T-helper 1 cell (primary cell): ENCODE results near the gene LAMA5.

Experiments
- DNase-seq, 5 donors: peaks; one replicate each; pipeline ENCODE4 v3.0.0-alpha.2; 2012 to 2020

LAMA5 gene

DNA sequence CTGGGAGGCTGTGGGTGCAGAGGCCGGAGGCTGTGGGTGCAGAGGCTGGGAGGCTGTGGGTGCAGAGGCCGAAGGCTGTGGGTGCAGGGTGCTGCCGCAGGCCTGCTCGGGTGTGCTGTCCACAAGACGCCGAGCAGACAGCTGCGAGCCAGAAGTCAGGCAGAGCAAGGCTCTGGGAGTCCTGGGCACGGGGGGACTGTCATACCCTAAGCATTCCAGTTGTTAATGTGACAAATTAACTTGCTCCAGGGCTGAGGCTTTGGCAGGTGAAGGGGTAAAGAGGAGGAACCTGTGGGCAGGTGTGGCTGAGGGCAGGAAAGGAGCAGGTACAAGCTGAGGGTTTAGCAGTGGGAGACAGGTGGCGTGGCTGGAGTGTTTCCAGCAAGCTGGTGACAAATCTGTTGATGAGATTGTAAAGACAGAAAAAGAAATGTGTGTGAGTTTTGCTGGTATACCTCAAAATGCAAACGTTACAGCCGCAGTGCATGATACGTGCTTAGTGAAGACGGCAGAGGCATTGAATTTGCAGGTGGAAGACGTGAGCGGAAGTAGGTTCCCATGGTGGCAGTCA, 78.5 kb downstream of the LAMA5 start:
- DNase-seq = no peak

DNA sequence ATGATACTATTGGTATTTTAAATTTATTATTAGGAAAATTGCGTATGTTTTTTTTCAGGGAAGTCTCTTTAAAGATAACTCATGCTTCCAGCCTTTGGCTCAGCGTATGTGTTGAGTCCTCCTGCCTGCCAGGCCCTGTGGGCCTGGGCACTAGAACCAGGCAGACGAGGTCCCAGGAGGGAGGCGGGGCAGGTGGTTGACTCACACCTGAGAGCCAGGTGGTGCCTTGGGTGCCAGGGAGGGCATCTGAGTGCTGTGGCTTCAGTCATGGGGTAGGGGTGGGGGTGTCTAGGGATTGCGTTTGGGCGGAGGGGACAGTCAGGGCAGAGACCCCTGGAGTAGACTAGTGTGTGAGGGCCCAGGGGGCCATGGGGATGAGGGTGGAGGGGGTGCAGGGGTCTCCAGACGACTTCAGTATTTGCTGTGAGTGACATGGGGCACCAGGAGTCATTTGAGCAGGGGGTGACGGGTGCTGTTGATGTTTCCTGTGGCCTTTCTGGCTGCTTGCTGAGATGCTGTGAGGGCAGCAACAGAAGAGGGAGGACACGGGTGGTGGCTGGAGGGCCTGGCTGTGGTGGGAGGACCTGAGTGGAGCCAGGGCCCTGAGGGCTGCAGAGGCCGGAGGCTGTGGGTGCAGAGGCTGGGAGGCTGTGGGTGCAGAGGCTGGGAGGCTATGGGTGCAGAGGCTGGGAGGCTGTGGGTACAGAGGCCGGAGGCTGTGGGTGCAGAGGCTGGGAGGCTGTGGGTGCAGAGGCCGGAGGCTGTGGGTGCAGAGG, 79.2 kb downstream of the LAMA5 start:
- DNase-seq = no peak

DNA sequence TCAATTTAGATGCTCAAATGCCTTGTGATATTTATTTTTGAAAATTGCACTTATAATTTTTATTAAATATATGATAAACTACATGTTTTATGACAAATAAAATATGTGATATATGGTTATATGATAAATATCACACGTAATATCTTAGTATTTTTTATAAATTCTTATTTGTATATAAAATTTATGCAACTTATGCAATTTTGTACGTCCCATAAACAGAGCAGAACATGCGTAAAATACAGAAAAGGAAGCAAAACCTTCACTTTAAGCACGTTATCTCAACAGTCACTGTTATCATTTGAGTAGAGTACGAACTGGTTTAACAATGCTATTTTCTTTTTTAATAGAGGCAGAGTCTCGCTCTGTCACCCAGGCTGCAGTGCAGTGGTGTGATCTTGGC, 80.0 kb downstream of the LAMA5 start:
- no peak for DNase-seq

DNA sequence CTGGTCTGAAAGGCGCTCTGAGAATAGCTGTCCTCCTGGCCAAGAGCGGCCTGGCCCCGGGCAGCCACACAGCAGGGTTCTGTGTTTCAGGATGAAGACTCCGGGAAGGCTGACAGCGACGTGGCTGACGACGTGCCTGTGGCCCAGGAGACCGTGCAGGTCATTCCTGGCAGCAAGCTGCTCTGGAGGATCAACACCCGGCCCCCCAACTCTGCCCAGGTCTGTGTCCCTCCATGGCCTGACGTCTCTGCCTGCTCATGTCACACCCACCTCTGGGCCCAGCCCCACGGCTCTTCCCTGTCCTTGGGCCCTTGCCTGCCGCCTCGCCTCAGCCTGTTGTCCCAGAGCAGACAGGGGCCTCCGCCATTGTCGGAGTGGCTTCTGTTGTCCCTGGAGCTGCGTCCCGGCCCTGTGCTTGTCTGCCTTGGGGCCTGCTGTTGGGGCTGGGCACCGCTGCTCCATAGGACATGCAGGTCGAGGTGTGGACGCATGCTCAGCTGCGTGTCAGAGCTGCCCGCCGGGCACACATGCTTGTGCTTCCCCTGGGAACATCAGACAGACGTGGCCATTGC, 80.5 kb downstream of the LAMA5 start:
- DNase-seq = no peak

DNA sequence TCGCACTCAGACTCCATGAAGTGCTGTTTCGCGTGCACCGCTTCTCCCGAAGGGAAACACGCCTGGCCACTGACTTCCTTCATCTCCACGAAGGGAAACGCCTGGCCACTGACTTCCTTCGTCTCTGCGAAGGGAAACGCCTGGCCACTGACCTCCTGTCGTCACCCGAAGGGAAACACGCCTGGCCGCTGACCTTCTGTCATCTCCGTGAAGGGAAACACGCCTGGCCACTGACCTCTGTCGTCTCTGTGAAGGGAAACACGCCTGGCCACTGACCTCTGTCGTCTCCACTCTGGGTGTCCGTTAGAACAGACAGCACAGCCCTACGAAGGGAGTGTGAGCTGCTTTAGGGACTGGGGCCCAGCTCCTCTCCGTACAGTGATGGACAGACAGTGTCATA, 81.4 kb downstream of the LAMA5 start:
- DNase-seq = no peak

DNA sequence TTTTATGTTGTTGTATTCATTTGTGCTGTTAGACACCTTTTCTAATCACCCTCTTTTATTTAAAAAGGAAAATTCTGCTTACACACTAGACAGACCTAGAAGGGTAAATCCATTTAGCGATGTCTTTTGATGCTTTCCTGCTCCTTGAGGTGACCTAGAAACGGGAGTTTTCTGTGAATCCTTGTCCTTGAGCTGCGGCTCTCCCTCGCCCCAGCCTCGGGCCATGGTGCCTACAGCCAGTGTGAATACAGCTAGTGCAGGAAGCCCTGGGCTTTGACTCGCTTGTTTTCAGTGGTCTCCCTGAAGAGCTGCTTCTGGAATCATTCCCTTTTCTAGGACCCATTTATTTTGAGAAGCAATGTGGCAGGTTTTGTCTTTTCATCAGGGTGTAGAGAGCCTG, 82.0 kb downstream of the LAMA5 start:
- DNase-seq = no peak

DNA sequence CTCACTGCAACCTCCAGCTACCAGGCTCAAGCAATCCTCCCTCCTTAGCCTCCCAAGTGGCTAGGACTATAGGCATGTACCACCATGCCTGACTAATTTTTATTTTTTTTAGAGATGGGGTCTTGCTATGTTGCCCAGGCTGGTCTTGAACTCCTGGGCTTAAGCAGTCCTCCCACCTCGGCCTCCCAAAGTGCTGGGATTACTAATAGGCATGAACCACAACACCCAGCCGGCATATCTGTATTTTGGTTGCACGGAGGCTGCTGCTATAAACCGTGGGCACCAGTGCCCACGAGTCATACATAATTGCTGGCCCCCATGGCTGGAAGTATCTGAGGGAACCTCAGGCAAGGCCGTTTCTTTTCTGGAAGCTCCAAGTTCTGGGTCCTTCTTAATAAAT, 82.7 kb downstream of the LAMA5 start:
- DNase-seq = no peak

DNA sequence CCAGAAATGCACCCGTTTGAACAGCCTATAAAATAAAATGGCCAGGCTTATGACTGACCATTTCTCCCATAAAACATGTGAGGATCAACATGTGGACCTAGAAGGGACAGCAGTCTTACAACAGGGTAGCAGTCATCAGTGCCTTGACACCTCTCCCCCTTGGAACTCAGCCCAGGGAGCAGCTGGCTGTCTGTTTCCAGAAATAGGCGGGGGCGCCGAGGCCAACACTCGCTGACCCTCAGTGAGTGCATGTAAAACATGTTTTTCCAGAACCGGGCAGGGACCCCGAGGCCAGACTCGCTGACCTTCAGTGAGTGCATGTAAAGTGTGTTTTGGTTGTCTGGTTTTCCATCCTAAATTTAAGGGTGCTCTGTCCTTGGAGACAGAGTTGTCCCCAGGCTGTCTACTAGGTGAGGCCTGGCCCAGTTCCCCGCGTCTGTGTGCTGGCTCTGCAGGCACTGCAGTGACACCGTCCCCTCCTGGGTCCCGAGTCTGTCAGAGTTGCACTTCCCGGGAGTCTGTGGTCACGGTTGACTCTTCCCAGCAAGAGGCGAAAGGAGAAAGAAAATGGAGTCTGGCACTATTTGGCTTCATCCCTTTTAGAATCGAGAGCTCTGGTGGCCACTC, 84.1 kb downstream of the LAMA5 start:
- DNase-seq = no peak

DNA sequence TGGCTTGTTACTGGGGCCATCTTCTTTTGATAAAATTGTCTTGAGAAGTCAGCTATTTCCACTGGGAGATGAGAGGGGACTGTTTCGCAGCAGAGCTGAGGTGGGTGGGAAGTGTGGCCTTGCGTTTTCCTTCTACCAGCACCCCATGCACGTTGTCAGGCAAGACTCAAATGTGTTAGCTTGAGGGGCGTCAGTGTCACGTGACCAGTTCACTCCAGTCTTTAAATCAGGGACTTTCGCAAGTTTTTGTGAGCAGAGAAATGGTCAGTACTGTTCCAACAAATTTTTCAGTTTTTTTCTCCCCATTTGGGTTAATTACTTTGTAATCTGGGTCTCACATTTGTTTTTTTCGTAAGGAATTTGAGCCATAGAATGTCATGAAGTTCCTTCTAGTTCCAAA, 85.0 kb downstream of the LAMA5 start:
- no peak for DNase-seq

DNA sequence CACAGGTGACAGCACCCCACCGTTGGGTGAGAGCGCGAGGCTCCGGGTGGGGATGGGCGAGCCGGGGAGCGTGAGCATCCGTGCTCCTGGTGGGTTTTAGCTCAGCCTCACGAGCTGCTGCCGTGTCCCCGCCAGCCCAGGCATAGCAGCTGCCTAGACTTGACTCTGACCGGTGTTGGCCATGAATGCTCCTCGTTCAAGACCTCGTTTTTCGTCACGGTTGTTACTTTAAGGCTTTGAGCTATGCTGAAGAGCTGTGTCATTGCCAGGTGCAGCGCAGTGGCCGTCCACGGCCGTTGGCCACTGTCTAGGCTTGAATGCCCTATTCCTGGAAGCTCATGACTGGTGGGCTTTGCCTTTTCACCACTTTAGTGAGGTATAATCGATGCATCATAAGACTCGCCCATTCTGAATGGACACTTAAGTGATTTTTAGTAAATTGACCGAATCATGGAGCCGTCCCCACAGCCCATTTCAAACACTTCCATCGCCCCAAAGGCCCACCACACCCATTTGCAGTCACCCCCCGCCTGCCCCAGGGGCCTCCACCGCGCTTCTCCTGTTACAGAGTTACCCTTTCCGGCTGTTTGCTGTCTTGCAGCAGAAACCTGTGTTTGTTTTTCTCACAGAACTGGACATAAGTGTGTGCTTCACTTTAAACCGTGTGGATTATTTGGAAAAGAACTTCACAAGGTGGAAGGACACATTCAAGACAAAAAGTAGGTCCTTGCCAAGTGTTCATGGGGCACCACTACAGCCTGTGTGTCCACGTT, 85.8 kb downstream of the LAMA5 start:
- no peak for DNase-seq

DNA sequence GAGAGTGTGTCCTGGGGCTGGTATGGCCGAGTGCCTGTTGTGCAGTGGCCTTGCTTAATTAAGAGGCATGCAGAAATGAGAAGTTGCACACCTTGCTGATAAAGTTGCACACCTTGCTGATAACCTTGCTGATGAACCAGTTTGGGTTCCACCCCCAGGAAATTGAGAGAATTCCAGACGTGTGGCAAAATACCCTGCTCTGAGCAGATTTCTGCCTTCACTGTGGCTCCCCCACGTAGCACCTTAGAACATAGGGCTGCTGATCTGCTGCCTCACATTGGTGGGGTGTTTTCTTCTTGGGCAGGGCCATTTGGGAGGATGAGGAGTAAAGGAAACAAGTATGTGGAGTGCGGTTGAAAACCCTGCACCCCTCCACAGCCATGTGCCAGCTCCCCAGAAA, 86.8 kb downstream of the LAMA5 start:
- DNase-seq = no peak

DNA sequence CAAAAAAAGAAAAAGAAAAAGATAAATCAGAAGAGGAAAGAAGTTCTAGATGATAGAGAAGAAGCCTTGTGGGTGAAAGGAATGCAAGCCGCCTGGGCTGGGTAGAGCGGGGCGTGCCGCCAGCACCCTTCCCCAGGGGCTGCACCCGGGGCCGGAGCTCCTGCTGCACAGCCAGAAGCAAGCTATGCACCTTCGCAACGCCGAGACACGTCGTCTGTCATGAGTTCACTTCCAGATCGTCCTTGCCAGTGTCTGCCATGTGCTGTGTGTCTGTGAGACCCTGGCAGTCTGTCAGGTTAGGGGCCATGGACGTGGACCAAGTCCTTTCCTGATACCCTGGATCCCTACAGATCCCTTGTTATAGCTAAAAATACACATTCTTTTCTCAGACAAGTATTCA, 89.9 kb downstream of the LAMA5 start:
- no peak for DNase-seq

DNA sequence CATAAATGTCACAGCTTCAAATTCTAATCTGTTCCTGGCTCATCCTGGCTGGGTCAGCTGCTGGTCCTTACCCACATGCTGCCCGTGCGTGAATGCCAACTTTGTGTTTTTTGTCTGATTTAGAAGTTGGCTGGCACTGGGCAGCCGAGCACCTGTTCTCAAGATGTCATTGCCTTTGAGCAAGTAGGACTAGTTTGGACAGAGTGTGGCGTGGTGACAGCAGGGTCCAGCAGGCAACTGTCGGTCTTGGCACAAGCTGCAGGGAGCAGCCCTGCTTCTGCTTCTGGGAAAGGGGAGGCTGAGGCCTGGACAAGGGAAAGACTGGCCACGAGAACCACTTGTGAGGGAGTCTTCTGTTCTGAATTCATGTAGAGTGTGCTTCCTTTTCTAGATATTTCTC, 90.7 kb downstream of the LAMA5 start:
- DNase-seq = no peak

DNA sequence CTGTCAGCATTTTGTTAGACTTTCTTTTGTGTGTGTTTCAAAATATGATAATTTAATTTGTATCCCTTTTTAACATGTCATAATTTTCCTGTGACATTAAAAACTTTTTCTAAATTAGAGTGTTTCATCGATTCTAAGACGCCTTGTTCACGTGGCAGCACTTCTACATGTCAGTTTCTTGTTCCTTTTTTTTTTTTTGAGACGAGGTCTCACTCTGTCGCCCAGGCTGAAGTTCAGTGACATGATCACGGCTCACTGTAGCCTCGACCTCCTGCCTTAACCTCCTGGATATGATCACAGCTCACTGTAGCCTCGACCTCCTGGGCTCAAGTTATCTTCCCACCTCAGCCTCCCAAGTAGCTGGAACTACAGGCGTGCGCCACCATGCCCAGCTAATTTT, 91.9 kb downstream of the LAMA5 start:
- no peak for DNase-seq

DNA sequence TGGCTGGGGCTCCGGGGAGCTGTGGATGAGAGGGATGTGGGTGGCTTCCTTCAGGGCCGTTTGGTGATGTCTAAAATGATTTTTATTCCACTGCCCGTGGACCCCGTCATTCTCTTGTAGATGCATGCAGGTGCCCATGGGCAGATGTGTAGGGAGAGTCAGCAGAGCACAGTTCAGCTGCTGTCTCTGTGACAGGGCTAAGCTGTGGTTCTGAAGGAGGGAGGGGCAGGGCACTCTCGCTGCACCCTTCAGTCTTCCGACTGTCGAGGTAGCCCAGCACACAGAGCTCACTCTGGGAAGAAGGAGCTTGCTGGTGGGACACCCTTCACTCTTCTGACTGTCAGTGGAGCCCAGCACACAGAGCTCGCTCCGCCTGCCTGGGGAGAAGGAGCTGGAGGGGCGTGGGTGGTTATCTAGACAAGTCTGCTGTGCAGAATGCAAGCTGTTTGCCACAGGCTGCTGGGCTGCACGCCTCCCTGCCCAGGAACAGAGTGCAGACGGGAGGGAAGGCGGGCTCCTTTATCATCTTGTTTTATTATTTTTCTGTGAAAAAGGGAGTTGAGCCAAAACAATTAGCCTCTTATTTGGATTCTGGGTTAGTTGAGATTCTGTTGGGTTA, 92.7 kb downstream of the LAMA5 start:
- DNase-seq = no peak

DNA sequence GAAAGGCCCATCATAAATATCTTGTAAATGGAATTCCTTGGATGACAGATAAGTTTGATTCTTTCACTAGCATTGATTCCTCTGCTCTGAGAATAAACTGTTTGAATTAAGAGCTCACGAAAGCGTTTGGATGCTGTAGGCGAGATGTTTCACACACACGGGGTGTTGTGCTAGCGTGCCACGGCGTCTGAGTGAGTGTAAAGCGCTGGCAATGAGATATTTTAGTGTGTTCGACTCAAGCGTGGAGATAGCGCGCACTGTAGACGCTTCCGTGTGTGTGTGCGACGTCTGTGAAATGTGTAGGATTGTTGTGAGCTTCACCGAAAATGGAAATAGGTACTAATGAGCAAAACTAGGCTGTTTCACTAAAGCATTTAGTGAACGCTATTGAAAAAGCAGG, 93.7 kb downstream of the LAMA5 start:
- no peak for DNase-seq

DNA sequence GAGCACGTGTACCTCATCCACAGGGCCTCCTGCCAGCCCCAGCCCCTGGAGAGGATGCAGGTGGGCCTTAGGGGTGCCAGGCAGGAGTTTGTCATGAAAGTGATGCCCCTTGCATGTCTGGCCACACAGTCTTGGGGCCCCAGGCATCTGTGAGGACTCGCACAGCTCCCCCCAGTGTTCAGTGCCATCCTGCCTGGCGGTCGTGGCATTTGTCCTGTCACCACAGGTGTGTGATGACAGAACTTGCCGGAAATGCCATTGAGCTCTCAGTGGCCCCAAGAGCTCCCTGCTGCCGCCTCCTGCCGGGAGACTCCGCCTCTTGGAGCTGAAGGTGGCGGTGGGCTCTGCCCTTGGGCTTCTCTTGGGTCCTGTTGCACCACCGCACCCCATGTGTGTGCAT, 94.9 kb downstream of the LAMA5 start:
- no peak for DNase-seq

DNA sequence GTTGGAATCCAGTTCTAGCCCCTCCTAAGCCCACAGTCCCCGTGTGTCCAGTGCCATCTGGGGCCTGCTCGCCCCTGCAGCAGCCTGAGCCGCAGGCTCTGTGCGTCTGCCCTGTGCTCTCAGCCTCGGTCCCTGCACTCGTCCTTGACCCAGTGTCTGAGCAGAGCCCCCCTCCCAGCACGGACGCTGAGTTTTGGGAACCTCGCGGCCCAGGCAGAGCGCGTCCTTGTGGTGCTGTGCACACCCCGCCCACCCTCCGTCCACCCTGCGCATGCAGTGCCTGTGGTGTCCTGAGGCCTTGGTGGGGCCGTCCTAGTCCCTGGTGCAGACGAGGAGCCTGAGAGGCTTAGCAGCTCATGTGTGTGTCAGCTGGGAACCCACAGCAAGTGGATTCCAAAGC, 97.2 kb downstream of the LAMA5 start:
- DNase-seq = no peak

DNA sequence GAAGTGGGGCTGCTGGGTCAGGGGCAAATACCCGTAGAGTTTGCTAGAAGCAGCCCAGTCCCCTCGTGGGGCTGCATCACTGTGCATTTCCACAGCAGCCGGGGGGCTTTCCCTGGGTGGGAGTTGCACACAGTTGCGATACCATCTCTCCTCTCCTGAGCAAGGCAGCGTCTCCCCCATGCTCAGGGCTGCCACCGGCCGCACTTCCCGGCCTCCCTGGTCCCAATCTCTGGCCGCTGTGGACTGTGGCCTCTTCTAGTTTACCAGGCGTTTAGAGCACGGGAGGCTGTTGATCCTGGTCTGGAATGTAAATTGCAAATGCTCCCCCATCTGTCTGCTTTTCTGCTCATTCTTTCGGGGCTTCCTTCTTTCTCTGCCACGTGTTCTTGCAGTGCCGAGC, 97.7 kb downstream of the LAMA5 start:
- DNase-seq = no peak

DNA sequence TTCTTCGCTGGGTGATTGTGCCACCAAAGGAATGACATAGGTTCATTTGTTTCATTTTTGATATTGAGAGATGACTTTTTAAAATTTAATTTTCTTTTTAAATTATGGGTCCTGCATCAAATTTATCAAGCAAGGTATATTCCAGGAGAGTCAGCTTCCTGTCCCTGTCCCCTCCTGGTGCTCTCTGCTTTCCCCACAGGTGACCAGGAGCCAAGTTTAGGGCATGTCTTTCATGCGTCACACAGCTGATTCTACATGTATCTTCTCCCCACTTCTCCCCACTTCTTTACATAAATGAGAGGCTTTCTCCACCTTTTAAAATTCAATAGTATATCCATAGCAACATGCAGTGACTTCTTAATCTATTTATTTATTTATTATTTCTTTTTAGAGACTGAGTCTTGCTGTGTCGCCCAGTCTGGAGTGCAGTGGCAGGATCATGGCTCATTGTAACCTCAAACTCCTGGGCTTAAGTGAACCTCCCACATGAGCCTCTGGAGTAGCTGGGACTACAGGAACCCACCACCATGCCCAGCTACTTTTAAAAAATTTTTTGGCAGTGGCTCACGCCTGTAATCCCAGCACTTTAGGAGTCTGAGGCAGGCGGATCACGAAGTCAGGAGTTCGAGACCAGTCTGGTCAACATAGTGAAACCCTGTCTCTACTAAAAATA, 98.7 kb downstream of the LAMA5 start:
- no peak for DNase-seq

DNA sequence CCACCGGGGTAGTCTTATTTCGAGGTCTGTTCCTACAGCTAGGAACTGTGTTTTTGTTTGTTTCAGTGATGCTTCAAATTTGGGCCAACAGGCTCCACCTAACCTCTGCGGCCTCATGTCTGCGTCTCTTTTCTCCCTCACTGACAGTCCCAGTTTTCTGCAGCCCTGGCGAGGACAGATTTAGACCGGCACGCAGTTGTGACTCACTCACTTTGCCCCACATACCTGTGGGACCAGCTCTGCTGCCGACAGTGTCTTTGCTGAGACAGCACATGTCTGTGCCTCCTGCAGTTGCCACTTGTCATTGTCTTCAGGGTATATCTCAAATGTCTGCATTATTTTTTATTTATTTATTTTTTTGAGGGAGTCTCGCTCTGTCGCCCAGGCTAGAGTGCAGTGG, 99.6 kb downstream of the LAMA5 start:
- DNase-seq = no peak

DNA sequence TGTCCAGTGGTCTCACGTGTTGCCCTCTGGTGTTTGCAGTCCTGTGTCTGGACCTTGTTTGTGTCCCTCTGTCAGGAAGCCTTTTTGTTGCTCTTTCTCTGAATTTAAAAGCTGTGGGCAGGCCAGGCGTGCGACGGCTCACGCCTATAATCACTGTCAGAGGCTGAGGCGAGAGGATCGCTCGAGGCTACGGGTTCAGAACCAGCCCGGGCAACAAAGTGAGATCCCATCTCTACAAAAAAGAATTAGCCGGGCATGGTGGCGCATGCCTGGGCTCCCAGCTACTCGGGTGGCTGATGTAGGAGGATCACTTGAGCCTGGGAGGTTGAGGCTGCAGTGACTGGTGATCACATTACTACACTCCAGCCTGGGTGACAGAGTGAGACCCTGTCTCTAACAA, 100.3 kb downstream of the LAMA5 start:
- DNase-seq = no peak
